GM10266 (cell line): ENCODE results near the gene ARID4B.

Experiments used
- DNase-seq: peaks from one replicate; pipeline ENCODE4 v3.0.0; 2012; ENCODE audit errors: extremely low spot score
- TF ChIP-seq, protein P1 (sequence below): IDR thresholded peaks from 2 replicates; pipeline ENCODE4 v1.5.1; 2012; ENCODE audit warnings: mild to moderate bottlenecking, low read depth; ENCODE audit not compliant: control insufficient read depth, insufficient read depth; ENCODE audit errors: missing control alignments

Gene ARID4B

GRCh38 chr1:235342471-235342870 is 14.5 kb upstream of the ARID4B start:
- no peak for DNase-seq
- TF ChIP-seq, protein P1, sequence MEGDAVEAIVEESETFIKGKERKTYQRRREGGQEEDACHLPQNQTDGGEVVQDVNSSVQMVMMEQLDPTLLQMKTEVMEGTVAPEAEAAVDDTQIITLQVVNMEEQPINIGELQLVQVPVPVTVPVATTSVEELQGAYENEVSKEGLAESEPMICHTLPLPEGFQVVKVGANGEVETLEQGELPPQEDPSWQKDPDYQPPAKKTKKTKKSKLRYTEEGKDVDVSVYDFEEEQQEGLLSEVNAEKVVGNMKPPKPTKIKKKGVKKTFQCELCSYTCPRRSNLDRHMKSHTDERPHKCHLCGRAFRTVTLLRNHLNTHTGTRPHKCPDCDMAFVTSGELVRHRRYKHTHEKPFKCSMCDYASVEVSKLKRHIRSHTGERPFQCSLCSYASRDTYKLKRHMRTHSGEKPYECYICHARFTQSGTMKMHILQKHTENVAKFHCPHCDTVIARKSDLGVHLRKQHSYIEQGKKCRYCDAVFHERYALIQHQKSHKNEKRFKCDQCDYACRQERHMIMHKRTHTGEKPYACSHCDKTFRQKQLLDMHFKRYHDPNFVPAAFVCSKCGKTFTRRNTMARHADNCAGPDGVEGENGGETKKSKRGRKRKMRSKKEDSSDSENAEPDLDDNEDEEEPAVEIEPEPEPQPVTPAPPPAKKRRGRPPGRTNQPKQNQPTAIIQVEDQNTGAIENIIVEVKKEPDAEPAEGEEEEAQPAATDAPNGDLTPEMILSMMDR: no peak

DNA sequence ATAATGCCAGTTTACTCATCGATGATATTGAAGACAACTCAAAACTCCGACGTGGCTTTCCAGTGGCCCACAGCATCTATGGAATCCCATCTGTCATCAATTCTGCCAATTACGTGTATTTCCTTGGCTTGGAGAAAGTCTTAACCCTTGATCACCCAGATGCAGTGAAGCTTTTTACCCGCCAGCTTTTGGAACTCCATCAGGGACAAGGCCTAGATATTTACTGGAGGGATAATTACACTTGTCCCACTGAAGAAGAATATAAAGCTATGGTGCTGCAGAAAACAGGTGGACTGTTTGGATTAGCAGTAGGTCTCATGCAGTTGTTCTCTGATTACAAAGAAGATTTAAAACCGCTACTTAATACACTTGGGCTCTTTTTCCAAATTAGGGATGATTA is 14.1 kb upstream of the ARID4B start:
- no peak for DNase-seq
- TF ChIP-seq, protein P1: no peak

GRCh38 chr1:235341334-235341733 is 13.4 kb upstream of the ARID4B start:
- no peak for DNase-seq
- TF ChIP-seq, protein P1: no peak

- TF ChIP-seq, protein P1: no peak
- no peak for DNase-seq
These were observed 11.8 kb upstream of the ARID4B start for GRCh38 chr1:235339746-235340145.

GRCh38 chr1:235336903-235337302 is 8.9 kb upstream of the ARID4B start:
- no peak for DNase-seq

DNA sequence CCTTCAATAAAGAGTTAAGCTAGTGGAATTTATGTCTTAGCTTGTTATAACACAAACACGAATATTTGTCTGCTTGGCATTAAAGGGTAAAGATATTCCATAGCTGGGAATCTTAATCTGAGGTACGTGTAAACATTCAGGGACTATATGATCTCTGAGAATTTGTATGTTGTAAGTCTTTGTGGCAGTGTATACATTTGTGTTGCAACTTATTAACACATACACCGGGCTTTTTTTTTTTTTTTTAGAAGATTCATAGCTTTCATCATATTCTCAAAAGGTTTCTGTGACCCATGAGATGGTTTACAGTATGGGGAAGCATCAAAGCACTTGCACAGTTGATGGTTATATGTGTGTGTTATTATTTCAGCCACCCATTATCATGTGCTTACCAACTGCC is 3.4 kb upstream of the ARID4B start:
- no peak for DNase-seq
- TF ChIP-seq, protein P1: no peak

More at GRCh38 chr1:235336903-235337302, 8.9 kb upstream of the ARID4B start:
- TF ChIP-seq, protein P1: no peak

- TF ChIP-seq, protein P1: no peak
- DNase-seq: no peak
These were observed 2.9 kb upstream of the ARID4B start for GRCh38 chr1:235330918-235331285.
